HG03442 (cell line): Measurements from ENCODE around the gene SLC25A22.

Experiments used
- ATAC-seq: cut with Tn5 transposase; IDR thresholded peaks from one replicate; pipeline ENCODE4 v1.9.1; 2021; ENCODE audit warnings: mild to moderate bottlenecking, moderate library complexity; ENCODE audit not compliant: unreplicated experiment

SLC25A22 gene

GRCh38 chr11:761526-762108 is 36.5 kb downstream of the SLC25A22 start:
- ATAC-seq: no peak

GRCh38 chr11:760236-760635 is 37.8 kb downstream of the SLC25A22 start:
- no peak for ATAC-seq

- ATAC-seq: no peak
Observed at GRCh38 chr11:749731-750130, 48.4 kb downstream of the SLC25A22 start.

GRCh38 chr11:748007-748359 is 50.1 kb downstream of the SLC25A22 start:
- ATAC-seq: no peak

GRCh38 chr11:747158-748006 is 50.7 kb downstream of the SLC25A22 start, which contains the start of gene TALDO1:
TSS of gene TALDO1 (plus strand) at chr11:747464. CDS start at chr11:747482, 18 bp downstream.
- peak; percentile 83 for ATAC-seq

GRCh38 chr11:746289-747157 is 51.6 kb downstream of the SLC25A22 start:
- ATAC-seq: peak; percentile 24

- ATAC-seq: no peak
Observed at GRCh38 chr11:745428-745827, 52.7 kb downstream of the SLC25A22 start.

- no peak for ATAC-seq
Observed at GRCh38 chr11:742571-743201, 55.4 kb downstream of the SLC25A22 start.

GRCh38 chr11:742156-742546 is 55.9 kb downstream of the SLC25A22 start:
- ATAC-seq: no peak
